ENCODE measurements around the gene SMG5. TPM values are rescaled to one million over a fixed set of nuclear protein-coding genes. Genes with fewer than 3 reads are reported as not detected.

SMG5 gene
- total RNA-seq, 1 donor from 2014 or later, result 95.6 TPM

DNA sequence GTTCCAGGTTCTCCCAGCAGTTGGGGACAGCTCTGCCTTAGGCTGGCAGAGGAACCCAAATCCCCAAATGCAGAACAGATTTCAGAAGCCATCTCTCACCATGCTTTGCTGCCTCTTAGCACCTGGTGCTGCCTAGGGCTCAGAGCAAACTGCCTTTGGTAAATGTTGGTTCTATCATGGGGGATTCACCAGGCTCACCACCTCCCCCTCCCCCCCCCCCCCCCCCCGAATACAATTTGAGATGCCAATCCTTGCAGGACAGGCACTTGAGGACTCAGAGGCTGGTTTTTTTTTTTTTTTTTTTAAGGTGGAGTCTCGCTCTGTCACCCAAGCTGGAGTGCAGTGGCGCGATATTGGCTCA, 34.3 kb downstream of the SMG5 start:
- peak overlapping the region; percentile 44 for H3K27ac Mint-ChIP-seq
- DNase-seq (ENCODE audit: low spot score), result no peak
- intact Hi-C loops (cut with micrococcal nuclease), result no loop called here
- H3K4me3 Mint-ChIP-seq, result no peak overlapping the region
- no peaks in the 10 kb centered on the region for H3K27me3 Mint-ChIP-seq (ENCODE audit: insufficient read depth)
- H3K4me1 Mint-ChIP-seq (ENCODE audit: low read depth), result peaks cover 20% of the 10 kb centered on the region
- H3K9me3 Mint-ChIP-seq, result no peaks in the 10 kb centered on the region
- peaks cover 27% of the 10 kb centered on the region for H3K36me3 Mint-ChIP-seq (ENCODE audit: low read depth)

DNA sequence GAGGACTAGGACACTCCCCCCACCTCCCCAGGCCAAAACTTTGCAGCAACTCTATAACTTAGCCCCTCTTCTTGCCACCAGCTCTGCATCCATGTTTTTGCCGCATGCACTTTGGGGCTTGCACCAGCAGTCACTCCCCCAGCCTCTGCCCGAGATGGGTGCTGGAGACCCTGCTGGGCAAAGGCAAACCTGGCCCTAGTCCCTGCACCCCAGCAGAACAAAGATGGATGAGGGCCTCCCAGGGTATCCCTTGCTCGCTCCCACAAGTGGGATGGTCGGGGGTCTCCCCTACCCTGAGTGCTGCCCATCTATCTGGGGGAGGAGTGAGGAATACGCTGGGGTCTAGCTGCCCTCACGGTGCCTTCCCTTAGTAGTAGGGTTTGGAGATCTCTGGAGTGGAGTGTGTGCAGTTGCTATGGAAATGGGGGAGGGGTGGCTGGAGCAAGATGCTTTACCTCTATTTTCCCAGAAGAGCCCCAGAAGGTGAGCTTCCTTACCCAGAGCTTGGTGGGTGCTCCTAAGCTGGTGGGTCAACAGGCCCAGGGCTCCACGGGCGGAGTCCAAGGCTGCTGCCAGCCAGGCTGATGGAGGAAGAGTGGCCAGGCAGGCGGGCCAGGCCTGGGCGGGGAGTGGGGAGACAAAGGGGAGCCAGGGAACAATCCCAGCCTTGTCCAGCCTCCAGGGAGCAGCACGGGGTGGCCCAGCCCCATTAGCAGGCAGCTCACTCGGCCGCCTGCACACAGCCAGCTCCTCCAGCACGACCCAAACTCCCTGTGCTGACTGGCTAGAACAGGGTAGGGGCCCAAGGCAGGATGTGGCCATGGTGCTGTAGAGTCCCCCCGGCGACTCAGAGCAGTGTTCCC, 34.9 kb downstream of the SMG5 start, which contains the start of gene PAQR6:
PAQR6 (minus strand) TSS at position 597 of the 863 bp plus-strand sequence. CDS start 1,325 bp downstream, outside the sequence.
- intact Hi-C loops (cut with micrococcal nuclease), result no loop called here
- H3K27me3 Mint-ChIP-seq (ENCODE audit: insufficient read depth), result no peaks in the 10 kb centered on the region

GRCh38 chr1:156246781-156247459, 35.7 kb downstream of the SMG5 start:
- intact Hi-C loops (cut with micrococcal nuclease), result no loop called here
- no peaks in the 10 kb centered on the region for H3K27me3 Mint-ChIP-seq (ENCODE audit: insufficient read depth)
- H3K4me1 Mint-ChIP-seq (ENCODE audit: low read depth), result peaks cover 9% of the 10 kb centered on the region
- H3K9me3 Mint-ChIP-seq, result no peaks in the 10 kb centered on the region
- H3K36me3 Mint-ChIP-seq (ENCODE audit: low read depth), result peaks cover 16% of the 10 kb centered on the region
- H3K4me3 Mint-ChIP-seq, result no peak overlapping the region
- DNase-seq (ENCODE audit: low spot score), result no peak
- H3K27ac Mint-ChIP-seq, result no peak overlapping the region

More for the DNA sequence above, 34.9 kb downstream of the SMG5 start, which contains the start of gene PAQR6:
- Mint-ChIP-seq H3K4me1 (ENCODE audit: low read depth) (peaks cover 16% of the 10 kb centered on the region), H3K9me3 (no peaks in the 10 kb centered on the region), H3K27ac (peak within 1 kb of the TSS; percentile 44), H3K36me3 (ENCODE audit: low read depth) (peaks cover 22% of the 10 kb centered on the region), H3K4me3 (no peak within 1 kb of the TSS)
- no peak for DNase-seq (ENCODE audit: low spot score)

- intact Hi-C loops (cut with micrococcal nuclease), result no loop called here
- H3K27me3 Mint-ChIP-seq (ENCODE audit: insufficient read depth), result no peaks in the 10 kb centered on the region
- no peak overlapping the region for H3K4me3 Mint-ChIP-seq
- DNase-seq (ENCODE audit: low spot score), result no peak
- H3K4me1 Mint-ChIP-seq (ENCODE audit: low read depth), result peaks cover 9% of the 10 kb centered on the region
- H3K27ac Mint-ChIP-seq, result peak overlapping the region; percentile 29
- H3K36me3 Mint-ChIP-seq (ENCODE audit: low read depth), result peaks cover 15% of the 10 kb centered on the region
- no peaks in the 10 kb centered on the region for H3K9me3 Mint-ChIP-seq
Observed at GRCh38 chr1:156246241-156246780, 36.3 kb downstream of the SMG5 start.

DNA sequence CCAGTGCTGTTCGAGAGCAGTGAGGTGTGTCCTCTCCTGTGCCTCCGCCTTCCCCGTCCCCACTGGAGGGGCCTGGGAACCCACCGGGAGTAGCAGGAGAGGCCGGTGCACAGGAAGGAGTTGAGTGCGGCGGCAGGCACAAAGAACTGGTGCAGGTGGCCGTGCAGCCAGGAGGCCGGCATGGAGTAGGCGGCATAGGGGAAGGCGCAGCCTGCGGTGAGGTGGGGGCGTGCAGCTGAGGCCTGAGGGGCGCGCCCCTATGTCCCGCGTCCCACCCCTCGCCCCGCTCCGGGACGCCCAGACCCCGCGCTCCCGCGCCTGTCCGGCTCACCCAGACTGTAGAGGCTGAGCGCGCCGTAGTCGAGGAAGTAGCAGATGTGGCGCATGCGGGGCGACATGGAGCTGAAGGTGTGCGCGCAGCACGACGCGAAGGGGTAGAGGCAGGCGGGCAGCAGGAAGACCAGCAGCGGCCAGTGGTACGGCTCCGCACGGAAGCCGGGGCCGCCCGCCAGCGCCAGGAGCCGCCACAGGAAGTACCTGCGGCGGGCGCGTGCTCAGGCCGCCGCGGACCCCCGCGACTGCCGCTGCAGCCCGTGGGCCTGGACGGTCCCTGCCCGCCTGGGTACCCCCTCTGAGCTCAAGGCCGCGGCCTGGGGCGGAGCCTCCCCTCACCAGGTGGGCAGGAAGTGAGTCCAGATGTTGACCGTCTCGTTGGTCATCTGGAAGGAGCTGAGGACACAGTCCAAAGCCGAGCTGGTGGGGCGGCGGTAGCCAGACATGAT, 37.0 kb downstream of the SMG5 start:
- intact Hi-C loops (cut with micrococcal nuclease), result no loop called here
- Mint-ChIP-seq H3K4me1 (ENCODE audit: low read depth) (peaks cover 9% of the 10 kb centered on the region), H3K27ac (peak overlapping the region; percentile 82), H3K9me3 (no peaks in the 10 kb centered on the region), H3K4me3 (peak overlapping the region; percentile 75), H3K36me3 (ENCODE audit: low read depth) (peaks cover 14% of the 10 kb centered on the region), H3K27me3 (ENCODE audit: insufficient read depth) (no peaks in the 10 kb centered on the region)
- peak; percentile 20 for DNase-seq (ENCODE audit: low spot score)

- H3K9me3 Mint-ChIP-seq, result no peaks in the 10 kb centered on the region
- peaks cover 9% of the 10 kb centered on the region for H3K4me1 Mint-ChIP-seq (ENCODE audit: low read depth)
- intact Hi-C loops (cut with micrococcal nuclease), result no loop called here
- H3K27ac Mint-ChIP-seq, result peak overlapping the region; percentile 82
- peak overlapping the region; percentile 75 for H3K4me3 Mint-ChIP-seq
- no peaks in the 10 kb centered on the region for H3K27me3 Mint-ChIP-seq (ENCODE audit: insufficient read depth)
- DNase-seq (ENCODE audit: low spot score), result no peak
- peaks cover 13% of the 10 kb centered on the region for H3K36me3 Mint-ChIP-seq (ENCODE audit: low read depth)
Observed at GRCh38 chr1:156244712-156245111, 37.9 kb downstream of the SMG5 start.

DNA sequence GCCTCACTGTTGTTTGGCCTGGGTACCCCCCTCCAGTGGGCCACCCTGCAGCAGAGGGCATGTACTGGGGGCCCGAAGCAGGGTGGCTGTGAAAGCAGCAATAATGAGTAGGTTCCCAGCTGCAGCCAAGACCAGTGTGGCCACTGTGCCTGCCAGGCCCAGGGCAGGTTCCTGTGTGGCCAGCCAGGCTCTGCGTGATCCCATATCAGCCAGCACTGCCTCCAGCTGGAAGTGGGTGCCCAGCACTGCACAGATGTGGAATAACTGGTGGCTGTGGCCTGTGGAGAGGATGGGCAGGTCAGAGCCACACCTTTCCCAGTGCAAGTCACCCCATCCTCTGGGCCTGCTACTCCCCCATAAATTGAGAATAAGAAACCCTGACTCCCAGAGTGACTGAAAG, 38.5 kb downstream of the SMG5 start:
- Mint-ChIP-seq H3K4me1 (ENCODE audit: low read depth) (peaks cover 9% of the 10 kb centered on the region), H3K36me3 (ENCODE audit: low read depth) (peaks cover 14% of the 10 kb centered on the region), H3K27me3 (ENCODE audit: insufficient read depth) (no peaks in the 10 kb centered on the region), H3K9me3 (no peaks in the 10 kb centered on the region), H3K27ac (no peak overlapping the region), H3K4me3 (no peak overlapping the region)
- intact Hi-C loops (cut with micrococcal nuclease), result no loop called here
- no peak for DNase-seq (ENCODE audit: low spot score)

DNA sequence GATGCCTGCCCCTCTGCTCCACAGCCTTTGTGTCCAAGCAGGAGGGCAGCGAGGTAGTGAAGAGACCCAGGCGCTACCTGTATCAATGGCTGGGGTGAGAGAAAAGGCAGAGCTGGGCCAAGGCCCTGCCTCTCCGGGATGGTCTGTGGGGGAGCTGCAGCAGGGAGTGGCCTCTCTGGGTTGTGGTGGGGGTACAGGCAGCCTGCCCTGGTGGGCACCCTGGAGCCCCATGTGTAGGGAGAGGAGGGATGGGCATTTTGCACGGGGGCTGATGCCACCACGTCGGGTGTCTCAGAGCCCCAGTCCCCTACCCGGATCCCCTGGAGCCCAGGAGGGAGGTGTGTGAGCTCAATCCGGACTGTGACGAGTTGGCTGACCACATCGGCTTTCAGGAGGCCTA, 39.9 kb downstream of the SMG5 start:
- Mint-ChIP-seq H3K4me3 (no peak overlapping the region), H3K9me3 (no peaks in the 10 kb centered on the region)

DNA sequence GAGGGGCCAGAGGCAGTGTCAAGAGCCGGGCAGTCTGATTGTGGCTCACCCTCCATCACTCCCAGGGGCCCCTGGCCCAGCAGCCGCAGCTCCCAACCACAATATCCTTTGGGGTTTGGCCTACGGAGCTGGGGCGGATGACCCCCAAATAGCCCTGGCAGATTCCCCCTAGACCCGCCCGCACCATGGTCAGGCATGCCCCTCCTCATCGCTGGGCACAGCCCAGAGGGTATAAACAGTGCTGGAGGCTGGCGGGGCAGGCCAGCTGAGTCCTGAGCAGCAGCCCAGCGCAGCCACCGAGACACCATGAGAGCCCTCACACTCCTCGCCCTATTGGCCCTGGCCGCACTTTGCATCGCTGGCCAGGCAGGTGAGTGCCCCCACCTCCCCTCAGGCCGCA, 40.7 kb downstream of the SMG5 start, which contains the start of gene BGLAP:
BGLAP (plus strand) TSS at position 259 of the 400 bp plus-strand sequence; CDS start at position 307, 48 bp downstream.
- Mint-ChIP-seq H3K27ac (no peak within 1 kb of the TSS), H3K27me3 (ENCODE audit: insufficient read depth) (no peaks in the 10 kb centered on the region), H3K36me3 (ENCODE audit: low read depth) (peaks cover 20% of the 10 kb centered on the region), H3K4me3 (no peak within 1 kb of the TSS), H3K4me1 (ENCODE audit: low read depth) (peaks cover 9% of the 10 kb centered on the region), H3K9me3 (no peaks in the 10 kb centered on the region)
- intact Hi-C loops (cut with micrococcal nuclease), result no loop called here
- no peak for DNase-seq (ENCODE audit: low spot score)

More for the DNA sequence above, 39.9 kb downstream of the SMG5 start:
- no peak for DNase-seq (ENCODE audit: low spot score)
- H3K4me1 Mint-ChIP-seq (ENCODE audit: low read depth), result peaks cover 9% of the 10 kb centered on the region
- no peaks in the 10 kb centered on the region for H3K27me3 Mint-ChIP-seq (ENCODE audit: insufficient read depth)
- intact Hi-C loops (cut with micrococcal nuclease), result no loop called here
- peaks cover 21% of the 10 kb centered on the region for H3K36me3 Mint-ChIP-seq (ENCODE audit: low read depth)
- H3K27ac Mint-ChIP-seq, result no peak overlapping the region

DNA sequence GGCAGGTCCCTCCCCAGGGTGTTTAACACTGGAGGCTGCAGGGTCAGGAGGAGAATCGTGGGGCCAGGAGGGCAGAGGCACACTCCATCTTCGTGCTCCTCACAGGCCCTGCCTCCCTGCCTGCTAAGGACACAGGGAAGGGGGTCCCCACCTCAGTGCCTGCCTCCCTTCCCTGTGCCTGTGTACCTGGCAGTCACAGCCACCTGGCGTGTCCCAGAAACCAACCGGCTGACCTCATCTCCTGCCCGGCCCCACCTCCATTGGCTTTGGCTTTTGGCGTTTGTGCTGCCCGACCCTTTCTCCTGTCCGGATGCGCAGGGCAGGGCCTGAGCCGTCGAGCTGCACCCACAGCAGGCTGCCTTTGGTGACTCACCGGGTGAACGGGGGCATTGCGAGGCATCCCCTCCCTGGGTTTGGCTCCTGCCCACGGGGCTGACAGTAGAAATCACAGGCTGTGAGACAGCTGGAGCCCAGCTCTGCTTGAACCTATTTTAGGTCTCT, 41.3 kb downstream of the SMG5 start:
- intact Hi-C loops (cut with micrococcal nuclease), result no loop called here
- Mint-ChIP-seq H3K4me3 (no peak overlapping the region), H3K9me3 (no peaks in the 10 kb centered on the region), H3K27me3 (ENCODE audit: insufficient read depth) (no peaks in the 10 kb centered on the region), H3K27ac (no peak overlapping the region), H3K36me3 (ENCODE audit: low read depth) (peaks cover 25% of the 10 kb centered on the region), H3K4me1 (ENCODE audit: low read depth) (peaks cover 9% of the 10 kb centered on the region)
- no peak for DNase-seq (ENCODE audit: low spot score)

- intact Hi-C loops (cut with micrococcal nuclease), result no loop called here
- Mint-ChIP-seq H3K9me3 (no peaks in the 10 kb centered on the region), H3K27me3 (ENCODE audit: insufficient read depth) (no peaks in the 10 kb centered on the region), H3K36me3 (ENCODE audit: low read depth) (peaks cover 32% of the 10 kb centered on the region), H3K4me3 (no peak overlapping the region), H3K27ac (no peak overlapping the region), H3K4me1 (ENCODE audit: low read depth) (no peaks in the 10 kb centered on the region)
- no peak for DNase-seq (ENCODE audit: low spot score)
Observed at GRCh38 chr1:156238248-156238647, 44.4 kb downstream of the SMG5 start.

GRCh38 chr1:156236164-156236563, 46.5 kb downstream of the SMG5 start:
- no peaks in the 10 kb centered on the region for H3K9me3 Mint-ChIP-seq
- H3K4me3 Mint-ChIP-seq, result no peak overlapping the region
- no peaks in the 10 kb centered on the region for H3K27me3 Mint-ChIP-seq (ENCODE audit: insufficient read depth)
- no peak overlapping the region for H3K27ac Mint-ChIP-seq
- H3K4me1 Mint-ChIP-seq (ENCODE audit: low read depth), result no peaks in the 10 kb centered on the region
- intact Hi-C loops (cut with micrococcal nuclease), result no loop called here
- peaks cover 32% of the 10 kb centered on the region for H3K36me3 Mint-ChIP-seq (ENCODE audit: low read depth)
- no peak for DNase-seq (ENCODE audit: low spot score)

Measured in activated T-helper 1 cell treated with anti-CD3 and anti-CD28 coated beads, Interleukin-12 subunit alpha, Interleukin-12 subunit beta, Interleukin-2, Interleukin-4 antibody, amounts not matched to agents 30 ng/mL and 10 ng/mL and 1 ng/mL, durations not matched to agents 14 hours and 24 hours and 36 hours (primary cell).